ENCODE data around the gene MTCL1. TPM values are rescaled to one million over a fixed set of nuclear protein-coding genes. Genes with fewer than 3 reads are reported as not detected.
A peak's percentile ranks its signal among the peaks of the same experiment; 100 is the strongest.

The MTCL1 gene
- total RNA-seq, 2 donors from 2014 or later = 15.3 to 27.7 TPM

GRCh38 chr18:8831531-8831930 is 126.2 kb downstream of the MTCL1 start:
- Histone ChIP-seq H3K27ac (no peak overlapping the region), H3K4me1 (no peaks in the 10 kb centered on the region), H3K27me3 (no peaks in the 10 kb centered on the region), H3K4me3 (no peak overlapping the region), H3K9me3 (no peaks in the 10 kb centered on the region), H3K36me3 (replicated peaks in 1 of 2; ENCODE audit: insufficient read depth in 1 of 2, low read depth in 2 of 2) (no peaks in the 10 kb centered on the region)
- ATAC-seq (no peak), DNase-seq (no peak)
- TF ChIP-seq POLR2A (IDR thresholded peaks at IDR 0.05) (no peak), CTCF (IDR thresholded peaks at IDR 0.05) (no peak)
- intact Hi-C loops (cut with DNase I) = no loop called here
- 97% methylated on average over 12 to 14 of the region's 14 CpGs for WGBS, 2 donors

- no peaks in the 10 kb centered on the region for H3K9me3 ChIP-seq
- DNase-seq = no peak
- H3K4me3 ChIP-seq = no peak overlapping the region
- no peak overlapping the region for H3K27ac ChIP-seq
- H3K4me1 ChIP-seq = no peaks in the 10 kb centered on the region
- 64 to 82% methylated on average over 2 of the region's 2 CpGs for WGBS, 2 donors
- no peaks in the 10 kb centered on the region for H3K27me3 ChIP-seq
- TF ChIP-seq POLR2A (IDR thresholded peaks at IDR 0.05) = no peak
- TF ChIP-seq CTCF (IDR thresholded peaks at IDR 0.05) = no peak
- no peaks in the 10 kb centered on the region for H3K36me3 ChIP-seq (replicated peaks in 1 of 2; ENCODE audit: insufficient read depth in 1 of 2, low read depth in 2 of 2)
- ATAC-seq = no peak
- intact Hi-C loops (cut with DNase I) = no loop called here
Observed at GRCh38 chr18:8833480-8833879, 128.1 kb downstream of the MTCL1 start.

GRCh38 chr18:8834881-8835280 is 129.5 kb downstream of the MTCL1 start:
- ATAC-seq = no peak
- intact Hi-C loops (cut with DNase I) = no loop called here
- Histone ChIP-seq H3K27me3 (no peaks in the 10 kb centered on the region), H3K4me3 (no peak overlapping the region), H3K4me1 (peaks cover 5% of the 10 kb centered on the region), H3K9me3 (no peaks in the 10 kb centered on the region), H3K27ac (no peak overlapping the region), H3K36me3 (replicated peaks in 1 of 2; ENCODE audit: insufficient read depth in 1 of 2, low read depth in 2 of 2) (no peaks in the 10 kb centered on the region)
- DNase-seq = no peak
- no peak for TF ChIP-seq POLR2A (IDR thresholded peaks at IDR 0.05)
- no peak for TF ChIP-seq CTCF (IDR thresholded peaks at IDR 0.05)
- WGBS, 2 donors = 60 to 77% methylated on average over 6 of the region's 6 CpGs

GRCh38 chr18:8835521-8835953 is 130.2 kb downstream of the MTCL1 start:
- H3K4me1 ChIP-seq = peaks cover 5% of the 10 kb centered on the region
- no peak for TF ChIP-seq CTCF (IDR thresholded peaks at IDR 0.05)
- TF ChIP-seq POLR2A (IDR thresholded peaks at IDR 0.05) = no peak
- ATAC-seq = peak; percentile 18
- H3K27ac ChIP-seq = no peak overlapping the region
- H3K36me3 ChIP-seq (replicated peaks in 1 of 2; ENCODE audit: insufficient read depth in 1 of 2, low read depth in 2 of 2) = no peaks in the 10 kb centered on the region
- H3K27me3 ChIP-seq = no peaks in the 10 kb centered on the region
- no peak for DNase-seq
- no peak overlapping the region for H3K4me3 ChIP-seq
- intact Hi-C loops (cut with DNase I) = no loop called here
- H3K9me3 ChIP-seq = no peaks in the 10 kb centered on the region
- 57 to 60% methylated on average over 3 of the region's 3 CpGs for WGBS, 2 donors

- TF ChIP-seq POLR2A (IDR thresholded peaks at IDR 0.05) (no peak), CTCF (IDR thresholded peaks at IDR 0.05) (peak in 1 of 7 experiments; percentile 13)
- H3K4me1 ChIP-seq = peaks cover 5% of the 10 kb centered on the region
- DNase-seq = peak; percentile 36 to 70 (median 58)
- 10 to 15% methylated on average over 3 of the region's 3 CpGs for WGBS, 2 donors
- ATAC-seq = peak; percentile 45
- no peak overlapping the region for H3K4me3 ChIP-seq
- H3K36me3 ChIP-seq (replicated peaks in 1 of 2; ENCODE audit: insufficient read depth in 1 of 2, low read depth in 2 of 2) = no peaks in the 10 kb centered on the region
- H3K27ac ChIP-seq = no peak overlapping the region
- H3K9me3 ChIP-seq = no peaks in the 10 kb centered on the region
- intact Hi-C loops (cut with DNase I) = no loop called here
- H3K27me3 ChIP-seq = no peaks in the 10 kb centered on the region
Observed at GRCh38 chr18:8839281-8839680, 133.9 kb downstream of the MTCL1 start.
